Memory B cell (primary cell): ENCODE results near the gene CTTNBP2.

Experiments used
- ATAC-seq: fragments of 150-1000 bp; cut with Tn5 transposase; 2 replicates; pipeline ENCODE4 v1.10.0; 2021; ENCODE audit warnings: low read depth, mild to moderate bottlenecking, moderate library complexity
- DNase-seq, 2 donors: peaks; one replicate each; pipeline ENCODE4 v3.0.0; 2022; ENCODE audit warnings: low spot score in 2 of 2
- H3K27ac Mint-ChIP-seq: one replicate; pipeline ENCODE4 v1.8.0; 2022; ENCODE audit warnings: mild to moderate bottlenecking, moderate library complexity, mixed read lengths
- H3K27me3 Mint-ChIP-seq: one replicate; pipeline ENCODE4 v1.8.0; 2022; ENCODE audit warnings: mixed read lengths
- H3K36me3 Mint-ChIP-seq: one replicate; pipeline ENCODE4 v1.8.0; 2022; ENCODE audit warnings: mild to moderate bottlenecking, mixed read lengths
- H3K4me1 Mint-ChIP-seq: one replicate; pipeline ENCODE4 v1.8.0; 2022; ENCODE audit warnings: mixed read lengths
- H3K4me3 Mint-ChIP-seq: one replicate; pipeline ENCODE4 v1.8.0; 2022; ENCODE audit warnings: mild to moderate bottlenecking, moderate library complexity, mixed read lengths
- H3K9me3 Mint-ChIP-seq: one replicate; pipeline ENCODE4 v1.8.0; 2022; ENCODE audit warnings: mixed read lengths

Gene CTTNBP2

GRCh38 chr7:117873310-117874190 lies at the start of gene CTTNBP2:
TSS of gene CTTNBP2 (minus strand) at chr7:117873441. CDS start at chr7:117873415, 26 bp downstream.
- ATAC-seq (peak; percentile 22), DNase-seq (no peak)
- peaks cover 2% of the 10 kb centered on the region for H3K36me3 Mint-ChIP-seq
- H3K27me3 Mint-ChIP-seq = peaks cover 17% of the 10 kb centered on the region
- H3K9me3 Mint-ChIP-seq = peaks cover 1% of the 10 kb centered on the region
- H3K27ac Mint-ChIP-seq = no peak within 1 kb of the TSS
- peak within 1 kb of the TSS; percentile 63 for H3K4me3 Mint-ChIP-seq
- H3K4me1 Mint-ChIP-seq = peaks cover 6% of the 10 kb centered on the region

DNA sequence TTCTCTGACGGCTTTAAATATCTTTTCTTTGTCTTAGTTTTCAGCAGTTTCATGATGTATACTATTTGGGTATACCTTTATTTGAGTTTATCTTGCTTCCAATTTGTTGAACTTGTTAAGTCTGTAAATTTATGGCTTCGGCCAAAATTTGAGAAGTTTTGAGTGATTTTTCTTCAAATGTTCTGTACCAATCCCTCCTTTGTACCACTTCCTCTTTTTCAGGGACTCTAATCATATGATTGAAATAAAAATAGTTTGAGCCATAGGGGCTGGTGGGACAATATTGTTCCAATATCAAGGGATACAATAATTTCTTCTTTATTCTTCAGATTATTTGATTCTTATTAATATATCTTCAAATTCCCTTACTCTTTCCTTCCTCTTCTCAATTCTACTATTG lies 43.1 kb upstream of the CTTNBP2 start:
- no peak overlapping the region for H3K27ac Mint-ChIP-seq
- H3K27me3 Mint-ChIP-seq = peaks cover 2% of the 10 kb centered on the region
- no peaks in the 10 kb centered on the region for H3K9me3 Mint-ChIP-seq
- H3K36me3 Mint-ChIP-seq = no peaks in the 10 kb centered on the region
- no peak for ATAC-seq
- DNase-seq = no peak
- H3K4me1 Mint-ChIP-seq = no peaks in the 10 kb centered on the region
- no peak overlapping the region for H3K4me3 Mint-ChIP-seq

DNA sequence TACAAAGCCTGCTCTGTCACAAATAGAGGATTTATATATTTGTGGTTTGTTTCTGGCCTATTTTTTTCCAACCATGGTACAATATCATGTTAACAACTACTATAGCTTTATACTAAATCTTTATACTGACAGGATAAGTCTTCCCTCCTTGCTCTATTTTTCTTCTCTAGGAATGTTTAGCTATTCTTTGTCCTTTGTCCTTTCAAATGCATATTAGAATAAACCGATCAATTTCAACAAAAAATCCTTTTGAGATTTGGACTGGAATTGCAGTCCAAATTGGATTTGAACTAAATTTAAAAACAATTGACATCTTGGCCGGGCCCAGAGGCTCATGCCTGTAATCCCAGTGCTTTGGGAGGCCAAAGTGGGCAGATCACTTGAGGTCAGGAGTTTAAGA lies 39.2 kb upstream of the CTTNBP2 start:
- no peaks in the 10 kb centered on the region for H3K27me3 Mint-ChIP-seq
- H3K27ac Mint-ChIP-seq = no peak overlapping the region
- no peaks in the 10 kb centered on the region for H3K9me3 Mint-ChIP-seq
- no peaks in the 10 kb centered on the region for H3K36me3 Mint-ChIP-seq
- no peaks in the 10 kb centered on the region for H3K4me1 Mint-ChIP-seq
- DNase-seq = no peak
- no peak for ATAC-seq
- H3K4me3 Mint-ChIP-seq = no peak overlapping the region

DNA sequence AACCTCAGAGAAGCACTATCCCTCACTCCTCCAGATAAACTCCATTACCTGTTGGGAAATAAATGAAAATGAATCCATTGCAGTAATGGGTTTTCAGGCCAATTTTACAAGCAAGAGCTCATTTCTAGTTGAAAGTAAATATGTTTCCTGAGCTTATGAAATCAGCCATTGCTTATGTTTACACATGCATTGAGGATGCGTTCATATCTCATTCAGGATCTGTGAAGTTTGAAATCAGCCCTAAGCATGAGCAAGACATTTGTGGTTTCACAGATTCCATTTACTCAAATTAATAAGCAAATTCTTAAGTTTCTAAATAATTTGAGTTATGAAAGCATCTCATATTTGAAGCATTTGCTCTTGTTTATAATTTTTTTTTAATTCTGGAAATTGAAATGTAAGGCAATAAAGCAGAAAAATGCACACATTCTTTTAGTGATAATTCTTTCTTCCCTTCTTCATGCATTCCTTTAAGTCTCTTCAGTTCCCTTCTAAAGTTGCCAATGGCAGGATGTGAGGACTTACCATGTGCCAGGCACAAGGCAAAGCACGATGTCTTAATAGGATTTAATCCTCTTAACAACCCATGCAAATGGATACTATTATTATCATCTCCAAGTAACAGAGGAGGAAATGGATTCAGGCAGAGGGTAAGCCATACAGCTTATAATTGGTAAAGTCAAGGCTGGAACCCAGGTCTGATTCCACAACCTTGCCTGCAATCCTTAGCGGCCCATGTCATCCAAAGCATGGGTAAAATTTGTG lies 35.0 kb upstream of the CTTNBP2 start:
- DNase-seq (no peak), ATAC-seq (no peak)
- no peak overlapping the region for H3K4me3 Mint-ChIP-seq
- no peaks in the 10 kb centered on the region for H3K4me1 Mint-ChIP-seq
- no peaks in the 10 kb centered on the region for H3K27me3 Mint-ChIP-seq
- H3K27ac Mint-ChIP-seq = no peak overlapping the region
- H3K36me3 Mint-ChIP-seq = no peaks in the 10 kb centered on the region
- H3K9me3 Mint-ChIP-seq = no peaks in the 10 kb centered on the region

DNA sequence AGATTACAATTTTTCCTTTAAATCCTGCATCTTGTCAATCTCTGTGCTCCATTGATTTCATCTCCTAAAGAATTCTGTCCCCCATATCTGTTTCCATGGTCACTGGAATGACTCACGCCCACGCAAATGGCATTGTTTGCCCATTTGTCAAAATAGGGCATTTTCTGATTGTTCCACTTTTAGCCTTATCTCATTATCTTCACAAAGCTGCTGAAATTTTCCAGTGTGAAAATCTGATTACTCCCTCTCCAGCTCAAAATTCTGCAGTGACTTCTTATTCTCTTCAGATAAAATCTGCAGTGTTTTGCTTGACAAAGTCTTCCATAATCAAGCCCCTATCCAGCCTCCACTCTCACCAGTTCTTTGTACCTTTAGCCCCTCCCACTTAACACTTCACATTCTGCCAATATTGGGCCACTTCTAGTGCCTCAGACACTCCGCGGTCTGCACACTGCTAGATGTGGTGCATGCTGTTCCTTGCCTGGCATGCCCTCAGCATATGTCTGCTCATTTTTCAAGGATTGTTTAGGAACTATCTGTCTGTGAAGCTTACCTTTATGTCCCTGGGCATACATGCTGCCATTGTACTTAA lies 33.9 kb upstream of the CTTNBP2 start:
- Mint-ChIP-seq H3K36me3 (no peaks in the 10 kb centered on the region), H3K27ac (no peak overlapping the region), H3K4me3 (no peak overlapping the region), H3K27me3 (no peaks in the 10 kb centered on the region), H3K9me3 (no peaks in the 10 kb centered on the region), H3K4me1 (no peaks in the 10 kb centered on the region)
- DNase-seq = no peak
- no peak for ATAC-seq

DNA sequence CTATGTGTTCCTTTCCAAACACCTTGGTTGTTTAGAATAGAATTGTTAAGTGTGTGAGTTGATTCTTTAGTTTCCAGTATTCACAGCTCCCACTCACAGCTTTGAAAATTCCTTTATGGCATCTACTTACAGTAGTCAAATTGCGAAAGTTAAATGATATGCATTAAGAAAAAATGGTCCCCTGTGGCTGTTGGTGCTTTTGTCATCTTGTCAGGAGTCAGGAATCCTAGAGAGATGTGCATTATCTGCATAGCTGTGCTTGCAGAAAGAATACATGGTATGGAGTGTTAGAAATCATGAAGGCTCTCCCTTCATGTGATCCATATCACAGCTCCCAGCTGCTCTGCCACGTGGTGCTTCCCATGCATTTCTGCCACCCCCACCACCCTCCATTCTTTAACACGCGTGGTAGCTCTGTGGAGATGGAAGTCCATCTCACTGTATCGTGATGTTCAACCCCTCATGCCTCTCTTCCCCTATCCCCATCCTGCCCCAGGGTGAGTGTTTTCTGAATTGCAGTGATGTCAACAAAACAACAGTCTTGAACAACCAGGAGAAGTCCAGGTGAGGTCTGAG lies 29.2 kb upstream of the CTTNBP2 start:
- Mint-ChIP-seq H3K4me3 (no peak overlapping the region), H3K36me3 (no peaks in the 10 kb centered on the region), H3K4me1 (no peaks in the 10 kb centered on the region), H3K27ac (no peak overlapping the region), H3K27me3 (peaks cover 1% of the 10 kb centered on the region), H3K9me3 (no peaks in the 10 kb centered on the region)
- ATAC-seq = no peak
- no peak for DNase-seq

GRCh38 chr7:117901089-117901797 lies 28.0 kb upstream of the CTTNBP2 start:
- Mint-ChIP-seq H3K27ac (no peak overlapping the region), H3K36me3 (no peaks in the 10 kb centered on the region), H3K9me3 (no peaks in the 10 kb centered on the region), H3K4me3 (no peak overlapping the region), H3K27me3 (peaks cover 1% of the 10 kb centered on the region), H3K4me1 (no peaks in the 10 kb centered on the region)
- DNase-seq (no peak), ATAC-seq (no peak)

- Mint-ChIP-seq H3K36me3 (no peaks in the 10 kb centered on the region), H3K9me3 (peaks cover 2% of the 10 kb centered on the region), H3K4me1 (no peaks in the 10 kb centered on the region), H3K27ac (no peak overlapping the region), H3K4me3 (no peak overlapping the region), H3K27me3 (peaks cover 1% of the 10 kb centered on the region)
- DNase-seq (no peak), ATAC-seq (no peak)
These were observed 23.1 kb upstream of the CTTNBP2 start for GRCh38 chr7:117896339-117896738.

- Mint-ChIP-seq H3K4me3 (no peak overlapping the region), H3K9me3 (peaks cover 2% of the 10 kb centered on the region), H3K27me3 (peaks cover 1% of the 10 kb centered on the region), H3K36me3 (no peaks in the 10 kb centered on the region), H3K4me1 (no peaks in the 10 kb centered on the region), H3K27ac (no peak overlapping the region)
- DNase-seq (no peak), ATAC-seq (no peak)
These were observed 22.0 kb upstream of the CTTNBP2 start for GRCh38 chr7:117895276-117895675.

GRCh38 chr7:117894037-117894436 lies 20.8 kb upstream of the CTTNBP2 start:
- Mint-ChIP-seq H3K36me3 (no peaks in the 10 kb centered on the region), H3K4me3 (no peak overlapping the region), H3K4me1 (no peaks in the 10 kb centered on the region), H3K27ac (no peak overlapping the region), H3K9me3 (peaks cover 2% of the 10 kb centered on the region), H3K27me3 (no peaks in the 10 kb centered on the region)
- DNase-seq (no peak), ATAC-seq (no peak)

DNA sequence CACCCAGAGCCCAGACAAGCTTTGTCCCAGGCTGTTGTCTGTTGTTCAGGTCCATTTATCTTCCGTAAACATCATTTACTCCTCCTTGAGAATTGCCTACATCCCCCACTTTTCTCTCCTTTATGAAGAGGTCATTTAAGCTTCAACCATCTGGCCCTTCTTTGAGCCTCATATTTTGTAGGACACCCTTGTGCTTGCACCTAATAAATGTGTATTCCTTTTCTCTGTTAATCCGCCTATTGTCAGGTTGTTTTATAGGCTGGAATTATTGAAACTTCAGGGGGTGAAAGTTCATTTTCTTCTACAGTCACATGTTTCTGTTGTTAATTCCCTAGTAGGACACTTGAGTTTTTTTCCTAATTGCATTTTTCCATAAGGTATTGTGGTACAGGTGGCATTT lies 19.6 kb upstream of the CTTNBP2 start:
- Mint-ChIP-seq H3K27ac (no peak overlapping the region), H3K27me3 (no peaks in the 10 kb centered on the region), H3K36me3 (no peaks in the 10 kb centered on the region), H3K4me3 (no peak overlapping the region), H3K4me1 (no peaks in the 10 kb centered on the region), H3K9me3 (peaks cover 2% of the 10 kb centered on the region)
- ATAC-seq (no peak), DNase-seq (no peak)

- no peak for DNase-seq
- H3K4me3 Mint-ChIP-seq = no peak overlapping the region
- no peaks in the 10 kb centered on the region for H3K36me3 Mint-ChIP-seq
- no peak for ATAC-seq
- H3K9me3 Mint-ChIP-seq = peaks cover 2% of the 10 kb centered on the region
- H3K4me1 Mint-ChIP-seq = no peaks in the 10 kb centered on the region
- H3K27ac Mint-ChIP-seq = no peak overlapping the region
- no peaks in the 10 kb centered on the region for H3K27me3 Mint-ChIP-seq
These were observed 16.4 kb upstream of the CTTNBP2 start for GRCh38 chr7:117889611-117890010.

DNA sequence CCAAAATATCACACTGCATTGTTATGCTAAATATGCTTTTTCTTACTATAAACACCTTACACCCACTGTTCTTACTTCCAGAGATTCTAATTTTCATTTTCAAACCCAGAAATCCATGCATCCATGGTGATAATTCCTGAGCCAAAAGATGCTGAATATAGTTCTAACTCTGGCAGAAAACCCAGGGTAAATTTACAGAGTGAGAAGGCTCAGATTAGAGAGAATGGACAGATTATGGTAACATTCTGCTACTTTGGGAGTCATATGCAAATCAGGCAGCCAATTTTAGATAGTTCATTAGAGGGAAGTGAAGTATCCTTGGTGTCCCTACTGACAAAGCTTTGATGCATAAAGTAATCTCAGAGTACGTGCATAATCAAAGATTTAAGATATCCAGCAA lies 15.4 kb upstream of the CTTNBP2 start:
- Mint-ChIP-seq H3K4me3 (no peak overlapping the region), H3K4me1 (no peaks in the 10 kb centered on the region), H3K36me3 (no peaks in the 10 kb centered on the region), H3K27ac (no peak overlapping the region), H3K9me3 (peaks cover 2% of the 10 kb centered on the region), H3K27me3 (no peaks in the 10 kb centered on the region)
- no peak for ATAC-seq
- no peak for DNase-seq
